ENCODE measurements around the gene S100A1. TPM values are rescaled to one million over a fixed set of nuclear protein-coding genes. Genes with fewer than 3 reads are reported as not detected.
A peak's percentile ranks its signal among the peaks of the same experiment; 100 is the strongest.

S100A1 gene
- total and polyA plus RNA-seq, 2 of the 13 experiments (the other 11 are each of a cell fraction or from before 2014, with no cell fraction given), result 120 to 251 TPM

DNA sequence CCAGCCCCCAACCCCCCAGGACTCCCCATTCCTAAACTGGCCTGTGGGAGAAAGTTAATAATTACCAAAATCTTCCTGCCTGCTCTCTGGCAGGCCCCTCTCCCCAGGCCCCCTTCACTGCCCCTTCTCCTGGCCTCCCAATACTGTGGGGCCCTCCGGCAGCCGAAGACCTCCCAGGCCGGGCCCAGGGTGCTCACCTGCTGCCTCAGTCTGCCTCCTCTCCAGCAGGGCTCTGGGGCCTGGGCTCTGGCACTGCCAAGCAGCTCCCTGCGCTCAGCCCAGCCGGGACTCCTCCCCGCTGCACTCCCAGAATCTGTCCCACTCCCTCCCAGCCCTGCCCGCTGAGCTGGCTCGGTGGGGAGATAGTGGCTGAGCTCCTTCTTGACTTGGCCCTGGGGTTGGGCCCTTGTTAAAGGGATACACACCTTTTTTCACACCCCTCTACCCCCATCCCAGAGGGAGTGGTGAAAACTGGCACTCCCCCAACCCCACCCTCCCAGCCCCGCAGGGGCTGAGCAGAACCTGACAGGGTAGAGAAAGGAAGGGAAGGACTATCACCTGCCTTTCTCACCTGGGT is 15.4 kb upstream of the S100A1 start, which contains the start of gene S100A16 (continued):
- peak; percentile 79 for TF ChIP-seq ZNF746 (CRISPR knock-in tag; IDR thresholded peaks at IDR 0.05)
- TF ChIP-seq ZNF678 (CRISPR knock-in tag; IDR thresholded peaks at IDR 0.05), result 0 out of 2 replicates have a peak, but pooled peaks have one; percentile 67
- 0 out of 2 replicates have a peak, but pooled peaks have one; percentile 43 for TF ChIP-seq ZNF703 (CRISPR knock-in tag; IDR thresholded peaks at IDR 0.05; ENCODE audit: borderline replicate concordance)
- TF ChIP-seq YEATS4 (CRISPR knock-in tag; IDR thresholded peaks at IDR 0.05; ENCODE audit: borderline replicate concordance), result peak; percentile 65; the same call in 1 of the 2 replicates
- peak; percentile 86; the same call in 1 of the 2 replicates for TF ChIP-seq ZNF792 (CRISPR knock-in tag; IDR thresholded peaks at IDR 0.05)
- TF ChIP-seq ZNF292 (CRISPR knock-in tag; IDR thresholded peaks at IDR 0.05; ENCODE audit: borderline replicate concordance, low read depth), result peak; percentile 82
- no peak for TF ChIP-seq SATB2 (CRISPR knock-in tag; IDR thresholded peaks at IDR 0.05)
- TF ChIP-seq ZNF547 (CRISPR knock-in tag; IDR thresholded peaks at IDR 0.05), result peak; percentile 23; the same call in 1 of the 2 replicates
- TF ChIP-seq, protein P1, sequence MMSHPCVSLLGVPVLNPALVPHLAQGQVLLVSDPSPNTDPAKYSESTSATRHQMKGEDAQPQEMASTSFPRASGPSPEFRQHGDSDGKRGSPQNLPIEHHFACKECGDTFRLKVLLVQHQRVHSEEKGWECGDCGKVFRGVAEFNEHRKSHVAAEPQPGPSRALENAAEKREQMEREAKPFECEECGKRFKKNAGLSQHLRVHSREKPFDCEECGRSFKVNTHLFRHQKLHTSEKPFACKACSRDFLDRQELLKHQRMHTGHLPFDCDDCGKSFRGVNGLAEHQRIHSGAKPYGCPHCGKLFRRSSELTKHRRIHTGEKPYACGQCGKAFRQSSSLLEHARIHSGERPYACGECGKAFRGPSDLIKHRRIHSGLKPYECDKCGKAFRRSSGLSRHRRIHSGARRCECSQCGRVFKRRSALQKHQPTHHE (CRISPR knock-in tag; IDR thresholded peaks at IDR 0.05; ENCODE audit: borderline replicate concordance), result no peak
- TF ChIP-seq TBX2 (CRISPR knock-in tag; IDR thresholded peaks at IDR 0.05; ENCODE audit: borderline replicate concordance), result peak; percentile 37; the same call in 1 of the 2 replicates
- TF ChIP-seq ZNF615 (CRISPR knock-in tag; IDR thresholded peaks at IDR 0.05; ENCODE audit: borderline replicate concordance), result no peak
- TF ChIP-seq FOXO1 (CRISPR knock-in tag; IDR thresholded peaks at IDR 0.05), result no peak; the same call in 1 of the 2 replicates
- TF ChIP-seq, protein P2, sequence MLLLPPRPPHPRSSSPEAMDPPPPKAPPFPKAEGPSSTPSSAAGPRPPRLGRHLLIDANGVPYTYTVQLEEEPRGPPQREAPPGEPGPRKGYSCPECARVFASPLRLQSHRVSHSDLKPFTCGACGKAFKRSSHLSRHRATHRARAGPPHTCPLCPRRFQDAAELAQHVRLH (CRISPR knock-in tag; IDR thresholded peaks at IDR 0.05; ENCODE audit: borderline replicate concordance, low read depth), result peak; percentile 10; the same call in 1 of the 2 replicates
- no peak for TF ChIP-seq KLF13 (CRISPR knock-in tag; IDR thresholded peaks at IDR 0.05)
- peak; percentile 62; the same call in 1 of the 2 replicates for TF ChIP-seq KDM5B (CRISPR knock-in tag; IDR thresholded peaks at IDR 0.05; ENCODE audit: borderline replicate concordance)
- 0 out of 2 replicates have a peak, but pooled peaks have one; percentile 32 for TF ChIP-seq PCBP1 (IDR thresholded peaks at IDR 0.05; ENCODE audit: borderline replicate concordance, low read depth, low read length)
- TF ChIP-seq, protein P3, sequence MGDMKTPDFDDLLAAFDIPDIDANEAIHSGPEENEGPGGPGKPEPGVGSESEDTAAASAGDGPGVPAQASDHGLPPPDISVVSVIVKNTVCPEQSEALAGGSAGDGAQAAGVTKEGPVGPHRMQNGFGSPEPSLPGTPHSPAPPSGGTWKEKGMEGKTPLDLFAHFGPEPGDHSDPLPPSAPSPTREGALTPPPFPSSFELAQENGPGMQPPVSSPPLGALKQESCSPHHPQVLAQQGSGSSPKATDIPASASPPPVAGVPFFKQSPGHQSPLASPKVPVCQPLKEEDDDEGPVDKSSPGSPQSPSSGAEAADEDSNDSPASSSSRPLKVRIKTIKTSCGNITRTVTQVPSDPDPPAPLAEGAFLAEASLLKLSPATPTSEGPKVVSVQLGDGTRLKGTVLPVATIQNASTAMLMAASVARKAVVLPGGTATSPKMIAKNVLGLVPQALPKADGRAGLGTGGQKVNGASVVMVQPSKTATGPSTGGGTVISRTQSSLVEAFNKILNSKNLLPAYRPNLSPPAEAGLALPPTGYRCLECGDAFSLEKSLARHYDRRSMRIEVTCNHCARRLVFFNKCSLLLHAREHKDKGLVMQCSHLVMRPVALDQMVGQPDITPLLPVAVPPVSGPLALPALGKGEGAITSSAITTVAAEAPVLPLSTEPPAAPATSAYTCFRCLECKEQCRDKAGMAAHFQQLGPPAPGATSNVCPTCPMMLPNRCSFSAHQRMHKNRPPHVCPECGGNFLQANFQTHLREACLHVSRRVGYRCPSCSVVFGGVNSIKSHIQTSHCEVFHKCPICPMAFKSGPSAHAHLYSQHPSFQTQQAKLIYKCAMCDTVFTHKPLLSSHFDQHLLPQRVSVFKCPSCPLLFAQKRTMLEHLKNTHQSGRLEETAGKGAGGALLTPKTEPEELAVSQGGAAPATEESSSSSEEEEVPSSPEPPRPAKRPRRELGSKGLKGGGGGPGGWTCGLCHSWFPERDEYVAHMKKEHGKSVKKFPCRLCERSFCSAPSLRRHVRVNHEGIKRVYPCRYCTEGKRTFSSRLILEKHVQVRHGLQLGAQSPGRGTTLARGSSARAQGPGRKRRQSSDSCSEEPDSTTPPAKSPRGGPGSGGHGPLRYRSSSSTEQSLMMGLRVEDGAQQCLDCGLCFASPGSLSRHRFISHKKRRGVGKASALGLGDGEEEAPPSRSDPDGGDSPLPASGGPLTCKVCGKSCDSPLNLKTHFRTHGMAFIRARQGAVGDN (CRISPR knock-in tag; IDR thresholded peaks at IDR 0.05), result peak; percentile 80
- TF ChIP-seq, protein P4, sequence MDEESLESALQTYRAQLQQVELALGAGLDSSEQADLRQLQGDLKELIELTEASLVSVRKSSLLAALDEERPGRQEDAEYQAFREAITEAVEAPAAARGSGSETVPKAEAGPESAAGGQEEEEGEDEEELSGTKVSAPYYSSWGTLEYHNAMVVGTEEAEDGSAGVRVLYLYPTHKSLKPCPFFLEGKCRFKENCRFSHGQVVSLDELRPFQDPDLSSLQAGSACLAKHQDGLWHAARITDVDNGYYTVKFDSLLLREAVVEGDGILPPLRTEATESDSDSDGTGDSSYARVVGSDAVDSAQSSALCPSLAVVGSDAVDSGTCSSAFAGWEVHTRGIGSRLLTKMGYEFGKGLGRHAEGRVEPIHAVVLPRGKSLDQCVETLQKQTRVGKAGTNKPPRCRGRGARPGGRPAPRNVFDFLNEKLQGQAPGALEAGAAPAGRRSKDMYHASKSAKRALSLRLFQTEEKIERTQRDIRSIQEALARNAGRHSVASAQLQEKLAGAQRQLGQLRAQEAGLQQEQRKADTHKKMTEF (CRISPR knock-in tag; IDR thresholded peaks at IDR 0.05), result 0 out of 2 replicates have a peak, but pooled peaks have one; percentile 34
- no peak; the same call in 1 of the 2 replicates for TF ChIP-seq THAP11 (CRISPR knock-in tag; IDR thresholded peaks at IDR 0.05)
- no peak for TF ChIP-seq MXD4 (CRISPR knock-in tag; IDR thresholded peaks at IDR 0.05)
- 0 out of 2 replicates have a peak, but pooled peaks have one; percentile 36 for TF ChIP-seq ZNF343 (CRISPR knock-in tag; IDR thresholded peaks at IDR 0.05)
- no peak for TF ChIP-seq RXRB (CRISPR knock-in tag; IDR thresholded peaks at IDR 0.05; ENCODE audit: borderline replicate concordance)
